ENCODE measurements around the gene EEF1AKMT4.

EEF1AKMT4 gene

DNA sequence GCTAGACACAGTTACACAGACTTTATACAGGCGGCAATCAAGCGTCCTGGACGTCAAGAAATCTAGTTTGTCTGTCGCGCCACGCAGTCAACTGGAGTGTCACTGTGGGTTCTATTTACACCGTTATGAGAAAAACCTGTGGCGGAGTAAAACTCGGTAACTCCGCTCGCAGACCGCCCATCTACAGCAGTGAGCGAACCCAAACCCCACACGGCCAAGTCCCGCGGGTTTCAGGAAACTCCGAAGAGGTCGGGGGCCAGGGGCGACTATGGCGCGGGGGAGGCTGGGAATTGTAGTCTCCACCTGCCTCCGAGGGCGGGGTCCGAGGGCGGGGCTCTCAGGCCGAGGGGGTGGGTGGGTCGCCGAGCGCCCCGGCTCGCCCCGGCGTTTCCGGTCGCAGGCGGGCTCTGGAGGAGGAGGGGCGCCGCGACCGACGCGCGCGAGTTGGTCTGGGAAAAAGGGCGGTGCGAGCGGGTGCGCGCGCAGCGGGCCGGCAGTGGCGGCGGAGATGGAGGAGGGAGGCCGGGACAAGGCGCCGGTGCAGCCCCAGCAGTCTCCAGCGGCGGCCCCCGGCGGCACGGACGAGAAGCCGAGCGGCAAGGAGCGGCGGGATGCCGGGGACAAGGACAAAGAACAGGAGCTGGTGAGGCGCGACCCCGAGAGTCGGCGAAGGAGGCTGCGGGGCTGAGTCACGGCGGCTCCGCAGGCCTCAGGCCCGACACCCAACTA, 49.5 kb downstream of the EEF1AKMT4 start, which contains the start of gene PSMD2:
PSMD2 (plus strand) TSS at position 483 of the 729 bp plus-strand sequence; CDS start at position 509, 26 bp downstream.
- Histone ChIP-seq H3K9ac (ENCODE audit: low read depth in 1 of 2, low read length in 2 of 2) (peak within 1 kb of the TSS; percentile 83 to 88), H3K4me3 (ENCODE audit: low read length in 2 of 2) (peak within 1 kb of the TSS; percentile 93 to 96), H3K36me3 (ENCODE audit: control insufficient read depth in 2 of 2, insufficient read depth in 2 of 2, low read length in 2 of 2) (peaks cover 28 to 34% of the 10 kb centered on the region in 2 donors), H3K27me3 (ENCODE audit: control insufficient read depth in 2 of 2, insufficient read depth in 2 of 2, low read length in 2 of 2) (no peaks in the 10 kb centered on the region), H3K4me1 (ENCODE audit: control insufficient read depth in 2 of 2, insufficient read depth in 2 of 2, low read length in 2 of 2) (peaks cover 7 to 12% of the 10 kb centered on the region in 2 donors), H3K9me3 (ENCODE audit: control insufficient read depth in 2 of 2, low read length in 2 of 2) (no peaks in the 10 kb centered on the region), H3K27ac (ENCODE audit: low read depth in 2 of 2, low read length in 2 of 2) (peak within 1 kb of the TSS; percentile 79 to 83)

- no peaks in the 10 kb centered on the region for H3K27me3 ChIP-seq (ENCODE audit: control insufficient read depth in 2 of 2, insufficient read depth in 2 of 2, low read length in 2 of 2)
- H3K27ac ChIP-seq (ENCODE audit: low read depth in 2 of 2, low read length in 2 of 2): peak overlapping the region; percentile 12 to 64
These were observed 50.3 kb downstream of the EEF1AKMT4 start for GRCh38 chr3:184299488-184300377.

GRCh38 chr3:184300378-184300720, 50.9 kb downstream of the EEF1AKMT4 start:
- H3K27me3 ChIP-seq (ENCODE audit: control insufficient read depth in 2 of 2, insufficient read depth in 2 of 2, low read length in 2 of 2): no peaks in the 10 kb centered on the region
- H3K27ac ChIP-seq (ENCODE audit: low read depth in 2 of 2, low read length in 2 of 2): no peak overlapping the region
- peak overlapping the region; percentile 40 to 96 for H3K4me3 ChIP-seq (ENCODE audit: low read length in 2 of 2)
- no peak overlapping the region for H3K9ac ChIP-seq (ENCODE audit: low read depth in 1 of 2, low read length in 2 of 2)
- H3K36me3 ChIP-seq (ENCODE audit: control insufficient read depth in 2 of 2, insufficient read depth in 2 of 2, low read length in 2 of 2): peaks cover 36 to 45% of the 10 kb centered on the region in 2 donors
- H3K9me3 ChIP-seq (ENCODE audit: control insufficient read depth in 2 of 2, low read length in 2 of 2): no peaks in the 10 kb centered on the region
- H3K4me1 ChIP-seq (ENCODE audit: control insufficient read depth in 2 of 2, insufficient read depth in 2 of 2, low read length in 2 of 2): peaks cover 7 to 12% of the 10 kb centered on the region in 2 donors

More at GRCh38 chr3:184299488-184300377, 50.3 kb downstream of the EEF1AKMT4 start:
- H3K9ac ChIP-seq (ENCODE audit: low read depth in 1 of 2, low read length in 2 of 2): peak overlapping the region; percentile 83 to 88
- peaks cover 34 to 42% of the 10 kb centered on the region in 2 donors for H3K36me3 ChIP-seq (ENCODE audit: control insufficient read depth in 2 of 2, insufficient read depth in 2 of 2, low read length in 2 of 2)
- H3K4me3 ChIP-seq (ENCODE audit: low read length in 2 of 2): peak overlapping the region; percentile 93 to 96
- H3K4me1 ChIP-seq (ENCODE audit: control insufficient read depth in 2 of 2, insufficient read depth in 2 of 2, low read length in 2 of 2): peaks cover 7 to 12% of the 10 kb centered on the region in 2 donors
- no peaks in the 10 kb centered on the region for H3K9me3 ChIP-seq (ENCODE audit: control insufficient read depth in 2 of 2, low read length in 2 of 2)

GRCh38 chr3:184305577-184305976, 56.1 kb downstream of the EEF1AKMT4 start:
- Histone ChIP-seq H3K27me3 (ENCODE audit: control insufficient read depth in 2 of 2, insufficient read depth in 2 of 2, low read length in 2 of 2) (no peaks in the 10 kb centered on the region), H3K4me1 (ENCODE audit: control insufficient read depth in 2 of 2, insufficient read depth in 2 of 2, low read length in 2 of 2) (peaks cover 8% of the 10 kb centered on the region in 2 donors), H3K36me3 (ENCODE audit: control insufficient read depth in 2 of 2, insufficient read depth in 2 of 2, low read length in 2 of 2) (peaks cover 65 to 72% of the 10 kb centered on the region in 2 donors), H3K4me3 (ENCODE audit: low read length in 2 of 2) (no peak overlapping the region), H3K27ac (ENCODE audit: low read depth in 2 of 2, low read length in 2 of 2) (peak overlapping the region in 1 of 2 donors; percentile 58), H3K9ac (ENCODE audit: low read depth in 1 of 2, low read length in 2 of 2) (no peak overlapping the region), H3K9me3 (ENCODE audit: control insufficient read depth in 2 of 2, low read length in 2 of 2) (no peaks in the 10 kb centered on the region)

DNA sequence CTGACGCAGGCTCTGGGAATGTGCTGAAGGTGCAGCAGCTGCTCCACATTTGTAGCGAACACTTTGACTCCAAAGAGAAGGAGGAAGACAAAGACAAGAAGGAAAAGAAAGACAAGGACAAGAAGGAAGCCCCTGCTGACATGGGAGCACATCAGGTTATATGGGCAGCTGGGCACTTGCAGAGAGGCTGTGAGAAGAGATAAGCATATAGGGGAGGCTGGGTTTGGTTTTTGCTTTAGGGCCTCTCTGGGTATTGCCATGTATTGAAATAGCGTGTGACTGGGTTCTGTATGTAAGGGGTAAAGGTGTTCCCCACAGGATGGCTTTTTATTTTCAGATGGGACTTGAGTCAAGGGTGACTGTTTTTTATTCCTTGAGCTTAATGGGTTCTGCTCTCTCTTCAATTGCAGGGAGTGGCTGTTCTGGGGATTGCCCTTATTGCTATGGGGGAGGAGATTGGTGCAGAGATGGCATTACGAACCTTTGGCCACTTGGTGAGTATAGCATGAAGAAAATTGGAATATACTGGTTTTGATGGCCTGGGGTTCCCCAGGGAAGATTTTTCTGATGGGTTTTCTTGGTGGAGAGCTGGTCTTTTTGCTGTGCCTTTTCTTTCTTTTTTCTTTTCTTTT, 57.0 kb downstream of the EEF1AKMT4 start:
- H3K27me3 ChIP-seq (ENCODE audit: control insufficient read depth in 2 of 2, insufficient read depth in 2 of 2, low read length in 2 of 2): no peaks in the 10 kb centered on the region
- peaks cover 7 to 8% of the 10 kb centered on the region in 2 donors for H3K4me1 ChIP-seq (ENCODE audit: control insufficient read depth in 2 of 2, insufficient read depth in 2 of 2, low read length in 2 of 2)
- peak overlapping the region; percentile 10 to 58 for H3K27ac ChIP-seq (ENCODE audit: low read depth in 2 of 2, low read length in 2 of 2)
- no peak overlapping the region for H3K9ac ChIP-seq (ENCODE audit: low read depth in 1 of 2, low read length in 2 of 2)
- H3K4me3 ChIP-seq (ENCODE audit: low read length in 2 of 2): no peak overlapping the region
- peaks cover 62 to 67% of the 10 kb centered on the region in 2 donors for H3K36me3 ChIP-seq (ENCODE audit: control insufficient read depth in 2 of 2, insufficient read depth in 2 of 2, low read length in 2 of 2)
- no peaks in the 10 kb centered on the region for H3K9me3 ChIP-seq (ENCODE audit: control insufficient read depth in 2 of 2, low read length in 2 of 2)

DNA sequence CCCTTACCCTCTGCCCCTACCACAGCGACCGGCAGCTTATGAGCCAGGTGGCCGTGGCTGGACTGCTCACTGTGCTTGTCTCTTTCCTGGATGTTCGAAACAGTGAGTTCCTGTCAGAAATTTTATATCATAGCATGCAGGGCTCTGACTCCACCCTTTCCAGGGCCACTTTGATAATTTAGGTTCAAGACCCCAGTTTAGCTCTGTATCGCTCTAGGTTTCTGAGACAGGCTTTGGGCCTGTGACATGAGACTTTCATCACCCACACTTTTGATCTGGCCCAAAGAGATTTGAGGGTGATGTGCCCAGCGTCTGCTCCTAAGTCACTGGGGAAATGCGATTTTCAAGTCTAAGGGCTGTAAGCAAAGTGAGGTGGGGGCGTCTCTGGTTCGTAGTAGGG, 58.4 kb downstream of the EEF1AKMT4 start:
- peaks cover 48 to 53% of the 10 kb centered on the region in 2 donors for H3K36me3 ChIP-seq (ENCODE audit: control insufficient read depth in 2 of 2, insufficient read depth in 2 of 2, low read length in 2 of 2)

More for the DNA sequence above, 58.4 kb downstream of the EEF1AKMT4 start:
- no peaks in the 10 kb centered on the region for H3K9me3 ChIP-seq (ENCODE audit: control insufficient read depth in 2 of 2, low read length in 2 of 2)
- no peaks in the 10 kb centered on the region for H3K27me3 ChIP-seq (ENCODE audit: control insufficient read depth in 2 of 2, insufficient read depth in 2 of 2, low read length in 2 of 2)
- H3K27ac ChIP-seq (ENCODE audit: low read depth in 2 of 2, low read length in 2 of 2): no peak overlapping the region
- peaks cover 7 to 8% of the 10 kb centered on the region in 2 donors for H3K4me1 ChIP-seq (ENCODE audit: control insufficient read depth in 2 of 2, insufficient read depth in 2 of 2, low read length in 2 of 2)
- no peak overlapping the region for H3K9ac ChIP-seq (ENCODE audit: low read depth in 1 of 2, low read length in 2 of 2)
- no peak overlapping the region for H3K4me3 ChIP-seq (ENCODE audit: low read length in 2 of 2)
